Gastrocnemius medialis (tissue), 4 donors: ENCODE data around the gene CXCR5.

ENCODE experiments used
- POLR2A ChIP-seq, 2 donors: fragments of 450-650 bp; IDR thresholded peaks; one replicate each; pipeline ENCODE4 v1.6.1; 2017; ENCODE audit warnings: antibody characterized with exemption in 2 of 2, mild to moderate bottlenecking in 2 of 2, moderate library complexity in 2 of 2
- TF ChIP-seq, protein P1 (sequence below), 5 experiments: fragments of 450-650 bp in 3 of 5; fragments of 200-600 bp in 2 of 5; sonication (generic) in 2 of 5; IDR thresholded peaks in 4 of 5; conservative IDR thresholded peaks in 1 of 5; 1 replicate in 4 of 5; 2 replicates in 1 of 5; pipeline ENCODE4 v1.5.1; 2016 to 2019; ENCODE audit warnings: antibody characterized with exemption in 5 of 5, mild to moderate bottlenecking in 3 of 5, moderate library complexity in 3 of 5

- TF ChIP-seq, protein P1, sequence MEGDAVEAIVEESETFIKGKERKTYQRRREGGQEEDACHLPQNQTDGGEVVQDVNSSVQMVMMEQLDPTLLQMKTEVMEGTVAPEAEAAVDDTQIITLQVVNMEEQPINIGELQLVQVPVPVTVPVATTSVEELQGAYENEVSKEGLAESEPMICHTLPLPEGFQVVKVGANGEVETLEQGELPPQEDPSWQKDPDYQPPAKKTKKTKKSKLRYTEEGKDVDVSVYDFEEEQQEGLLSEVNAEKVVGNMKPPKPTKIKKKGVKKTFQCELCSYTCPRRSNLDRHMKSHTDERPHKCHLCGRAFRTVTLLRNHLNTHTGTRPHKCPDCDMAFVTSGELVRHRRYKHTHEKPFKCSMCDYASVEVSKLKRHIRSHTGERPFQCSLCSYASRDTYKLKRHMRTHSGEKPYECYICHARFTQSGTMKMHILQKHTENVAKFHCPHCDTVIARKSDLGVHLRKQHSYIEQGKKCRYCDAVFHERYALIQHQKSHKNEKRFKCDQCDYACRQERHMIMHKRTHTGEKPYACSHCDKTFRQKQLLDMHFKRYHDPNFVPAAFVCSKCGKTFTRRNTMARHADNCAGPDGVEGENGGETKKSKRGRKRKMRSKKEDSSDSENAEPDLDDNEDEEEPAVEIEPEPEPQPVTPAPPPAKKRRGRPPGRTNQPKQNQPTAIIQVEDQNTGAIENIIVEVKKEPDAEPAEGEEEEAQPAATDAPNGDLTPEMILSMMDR (IDR thresholded peaks at IDR 0.05 in 4 of 5, conservative IDR thresholded peaks at IDR 0.05 in 1 of 5), result no peak
- no peak for TF ChIP-seq POLR2A (IDR thresholded peaks at IDR 0.05)
Measured at GRCh38 chr11:118885831-118886565, 2.3 kb downstream of the CXCR5 start.
